ENCODE measurements around the gene LHX5. TPM values are rescaled to one million over a fixed set of nuclear protein-coding genes. Genes with fewer than 3 reads are reported as not detected.

The LHX5 gene
- total RNA-seq, 1 experiment from 2014 or later: 1.9 TPM

GRCh38 chr12:113500782-113501311, 29.2 kb upstream of the LHX5 start:
- Histone ChIP-seq H2BK12ac (ENCODE audit: insufficient read length, low read depth, low read length) (no peak overlapping the region), H4K5ac (ENCODE audit: insufficient read length, low read depth, low read length) (no peak overlapping the region), H3K23me2 (ENCODE audit: insufficient read length, low read depth, low read length, poor library complexity, severe bottlenecking) (no peaks in the 10 kb centered on the region), H3K56ac (ENCODE audit: insufficient read length, low read depth, low read length) (no peak overlapping the region), H3K4me1 (ENCODE audit: insufficient read depth, low read length) (peaks cover 9% of the 10 kb centered on the region; the same call in 1 of the 2 replicates), H2BK20ac (ENCODE audit: low read depth, low read length, poor library complexity, severe bottlenecking) (peak overlapping the region; percentile 62), H4K8ac (replicated peaks; ENCODE audit: insufficient read length, low read depth, low read length) (no peak overlapping the region), H3K4me2 (ENCODE audit: insufficient read depth, insufficient read length, low read length) (peak overlapping the region; percentile 5), H2AFZ (ENCODE audit: low read length) (no peak overlapping the region), H3K9ac (ENCODE audit: extremely low read depth, insufficient read length, low read length) (no peak overlapping the region), H2BK120ac (ENCODE audit: low read depth, low read length, poor library complexity, severe bottlenecking) (no peak overlapping the region), H2AK5ac (ENCODE audit: insufficient read length, low read length) (no peak overlapping the region), H2BK15ac (ENCODE audit: low read depth, low read length) (no peak overlapping the region), H3K4ac (ENCODE audit: low read depth, low read length) (no peak overlapping the region), H4K91ac (ENCODE audit: insufficient read length, low read depth, low read length) (no peak overlapping the region), H3K23ac (ENCODE audit: insufficient read length, low read depth, low read length) (no peak overlapping the region), H3K9me3 (ENCODE audit: control insufficient read depth, low read depth, low read length) (no peaks in the 10 kb centered on the region), H3K18ac (ENCODE audit: insufficient read length, low read depth, low read length) (peak overlapping the region; percentile 73), H2BK5ac (ENCODE audit: insufficient read length, low read length) (no peak overlapping the region), H3K79me2 (ENCODE audit: insufficient read depth, low read length) (no peaks in the 10 kb centered on the region), H3K79me1 (ENCODE audit: insufficient read depth, low read depth, low read length, poor library complexity, severe bottlenecking) (no peaks in the 10 kb centered on the region), H3T11ph (ENCODE audit: low read length) (no peak overlapping the region), H3K27me3 (ENCODE audit: insufficient read depth, low read length) (no peaks in the 10 kb centered on the region), H4K20me1 (ENCODE audit: control insufficient read depth, insufficient read depth, insufficient read length) (no peaks in the 10 kb centered on the region), H3K27ac (ENCODE audit: insufficient read length, low read depth, low read length) (no peak overlapping the region), H3K14ac (ENCODE audit: insufficient read depth, low read length) (peak overlapping the region; percentile 65; the same call in 1 of the 2 replicates)
- H3K4me3 Mint-ChIP-seq: peak overlapping the region; percentile 13 to 70; a peak in 4 of 5 replicates
- peak; percentile 67 for DNase-seq
- peaks cover 30 to 33% of the 10 kb centered on the region in 2 experiments for H3K4me1 Mint-ChIP-seq
- peaks cover 16% of the 10 kb centered on the region for H3K27me3 Mint-ChIP-seq (ENCODE audit: low read depth)
- peaks cover 0 to 4% (median 0%) of the 10 kb centered on the region in 3 experiments; a peak in 1 of 7 replicates for H3K36me3 Mint-ChIP-seq (ENCODE audit: insufficient read depth in 1 of 3, low read depth in 3 of 3)
- no CpG with 5 or more reads among the region's 9 CpGs for WGBS (ENCODE audit: extremely low coverage, insufficient read length, low lambda C conversion rate)
- H3K27ac Mint-ChIP-seq: peak overlapping the region; percentile 68 to 93 (median 88); a peak in 6 of 7 replicates
- no peaks in the 10 kb centered on the region; a peak in 1 of 5 replicates for H3K9me3 Mint-ChIP-seq
- no peak for TF ChIP-seq CTCF (conservative IDR thresholded peaks at IDR 0.05)
